HG02571 (cell line): ENCODE measurements around the gene DCT.
"Not testable (repeated sequence)": the region's sequence is repeated elsewhere in the genome, so short reads cannot be mapped to it uniquely, and the experiment has no call there.

Experiments
- ATAC-seq: cut with Tn5 transposase; IDR thresholded peaks from one replicate; pipeline ENCODE4 v1.9.1; 2021; ENCODE audit warnings: mild to moderate bottlenecking, moderate library complexity; ENCODE audit not compliant: unreplicated experiment

DCT gene

GRCh38 chr13:94479616-94480015 lies at the start of gene DCT:
Gene DCT, minus strand, starts transcription at chr13:94479682. Its CDS starts 427 bp downstream, at chr13:94479255.
- ATAC-seq, result no peak

- not testable (repeated sequence) for ATAC-seq
Measured at GRCh38 chr13:94526956-94527355, 47.5 kb upstream of the DCT start.

- no peak for ATAC-seq
Measured at GRCh38 chr13:94525781-94526180, 46.3 kb upstream of the DCT start.

- ATAC-seq, result no peak
Measured at GRCh38 chr13:94524407-94524806, 44.9 kb upstream of the DCT start.

GRCh38 chr13:94520001-94520400 lies 40.5 kb upstream of the DCT start:
- no peak for ATAC-seq

- ATAC-seq, result no peak
Measured at GRCh38 chr13:94516456-94516855, 37.0 kb upstream of the DCT start.

GRCh38 chr13:94515911-94516310 lies 36.4 kb upstream of the DCT start:
- no peak for ATAC-seq

- ATAC-seq, result no peak
Measured at GRCh38 chr13:94515374-94515773, 35.9 kb upstream of the DCT start.

- no peak for ATAC-seq
Measured at GRCh38 chr13:94513026-94513425, 33.5 kb upstream of the DCT start.

- ATAC-seq, result no peak
Measured at GRCh38 chr13:94505730-94506129, 26.2 kb upstream of the DCT start.

- ATAC-seq, result no peak
Measured at GRCh38 chr13:94503851-94504250, 24.4 kb upstream of the DCT start.

- not testable (repeated sequence) for ATAC-seq
Measured at GRCh38 chr13:94498831-94499230, 19.3 kb upstream of the DCT start.

- ATAC-seq, result no peak
Measured at GRCh38 chr13:94495806-94496205, 16.3 kb upstream of the DCT start.

- ATAC-seq, result no peak
Measured at GRCh38 chr13:94494026-94494425, 14.5 kb upstream of the DCT start.

- no peak for ATAC-seq
Measured at GRCh38 chr13:94487043-94487442, 7.6 kb upstream of the DCT start.

GRCh38 chr13:94483970-94484369 lies 4.5 kb upstream of the DCT start:
- no peak for ATAC-seq

GRCh38 chr13:94481941-94482340 lies 2.5 kb upstream of the DCT start:
- no peak for ATAC-seq

GRCh38 chr13:94480672-94481145 lies 1.2 kb upstream of the DCT start:
- no peak for ATAC-seq

- ATAC-seq, result no peak
Measured at GRCh38 chr13:94478913-94479312, 569 bp downstream of the DCT start.

- no peak for ATAC-seq
Measured at GRCh38 chr13:94470126-94470525, 9.4 kb downstream of the DCT start.

- ATAC-seq, result no peak
Measured at GRCh38 chr13:94464771-94465170, 14.7 kb downstream of the DCT start.

- ATAC-seq, result no peak
Measured at GRCh38 chr13:94462670-94463069, 16.8 kb downstream of the DCT start.

GRCh38 chr13:94459116-94459515 lies 20.4 kb downstream of the DCT start:
- ATAC-seq, result no peak

GRCh38 chr13:94455414-94455813 lies 24.1 kb downstream of the DCT start:
- no peak for ATAC-seq
